HG03139 (cell line): Measurements from ENCODE around the gene CHRM2.

Experiments used
- ATAC-seq: cut with Tn5 transposase; IDR thresholded peaks from one replicate; pipeline ENCODE4 v1.9.1; 2021; ENCODE audit not compliant: unreplicated experiment

The CHRM2 gene

GRCh38 chr7:137018468-137018867 is 150.0 kb downstream of the CHRM2 start:
- no peak for ATAC-seq

- ATAC-seq, result no peak
Measured at GRCh38 chr7:137020351-137020750, 151.9 kb downstream of the CHRM2 start.

GRCh38 chr7:137025469-137026175 is 157.2 kb downstream of the CHRM2 start:
- no peak for ATAC-seq

- no peak for ATAC-seq
Measured at GRCh38 chr7:137026176-137026500, 157.7 kb downstream of the CHRM2 start.

- ATAC-seq, result no peak
Measured at GRCh38 chr7:137032436-137032835, 164.0 kb downstream of the CHRM2 start.

- ATAC-seq, result no peak
Measured at GRCh38 chr7:137036768-137037167, 168.3 kb downstream of the CHRM2 start.

- ATAC-seq, result no peak
Measured at GRCh38 chr7:137038706-137039105, 170.3 kb downstream of the CHRM2 start.

GRCh38 chr7:137040745-137041144 is 172.3 kb downstream of the CHRM2 start:
- no peak for ATAC-seq

GRCh38 chr7:137045573-137045972 is 177.1 kb downstream of the CHRM2 start:
- ATAC-seq, result no peak

- ATAC-seq, result no peak
Measured at GRCh38 chr7:137069249-137069963, 201.0 kb downstream of the CHRM2 start.
